Measurements from ENCODE around the gene PRPF6. TPM values are rescaled to one million over a fixed set of nuclear protein-coding genes. Genes with fewer than 3 reads are reported as not detected.
A peak's percentile ranks its signal among the peaks of the same experiment; 100 is the strongest.

PRPF6 gene
- total RNA-seq, 1 donor from 2014 or later: 79.6 TPM

GRCh38 chr20:64079273-64080012 is 98.5 kb downstream of the PRPF6 start, which contains the start of gene RGS19:
RGS19 (minus strand) TSS chr20:64079518; CDS start chr20:64076886, 2,632 bp downstream.
- peak; percentile 79 for DNase-seq

GRCh38 chr20:64080013-64080812 is 99.3 kb downstream of the PRPF6 start, which contains the start of gene OPRL1:
OPRL1 (plus strand) TSS chr20:64080082; CDS start chr20:64092721, 12,639 bp downstream.
- peak; percentile 41 for DNase-seq

- DNase-seq: no peak
These were observed 100.1 kb downstream of the PRPF6 start for GRCh38 chr20:64080813-64081623.

GRCh38 chr20:64081624-64081964 is 100.7 kb downstream of the PRPF6 start:
- no peak for DNase-seq

- DNase-seq: no peak
These were observed 101.3 kb downstream of the PRPF6 start for GRCh38 chr20:64082126-64082731.

Other genes with a start within 250 kb of the PRPF6 start
- gene LIME1, start 244.5 kb upstream of the PRPF6 start, total RNA-seq: 3.4 and 3.7 TPM in 2 replicates
- gene SLC2A4RG, start 241.4 kb upstream of the PRPF6 start, total RNA-seq: 11.7 and 24.1 TPM in 2 replicates
- gene ZBTB46, start 149.9 kb upstream of the PRPF6 start, total RNA-seq: 41.2 and 67.4 TPM in 2 replicates
- gene ABHD16B, start 119.6 kb upstream of the PRPF6 start, total RNA-seq: not detected in 2 replicates
- 169 and 181 TPM in 2 replicates for gene TPD52L2, start 115.9 kb upstream of the PRPF6 start, total RNA-seq
- 90.9 and 98.3 TPM in 2 replicates for gene DNAJC5, start 86.0 kb upstream of the PRPF6 start, total RNA-seq
- gene UCKL1, start 24.7 kb upstream of the PRPF6 start, total RNA-seq: 40.7 and 46.4 TPM in 2 replicates
- 10.0 and 14.5 TPM in 2 replicates for gene ZNF512B, start 11.2 kb upstream of the PRPF6 start, total RNA-seq
- 4.3 and 6.1 TPM in 2 replicates for gene SAMD10, start 1.5 kb upstream of the PRPF6 start, total RNA-seq
- 11.2 and 13.3 TPM in 2 replicates for gene C20orf204, start 55.0 kb downstream of the PRPF6 start, total RNA-seq
- 82.5 and 123 TPM in 2 replicates for gene SOX18, start 68.5 kb downstream of the PRPF6 start, total RNA-seq
- 35.8 and 45.9 TPM in 2 replicates for gene TCEA2, start 82.1 kb downstream of the PRPF6 start, total RNA-seq
- 29.3 and 44.6 TPM in 2 replicates for gene RGS19, start 98.4 kb downstream of the PRPF6 start, total RNA-seq
- 3.2 and 5.4 TPM in 2 replicates for gene OPRL1, start 99.0 kb downstream of the PRPF6 start, total RNA-seq
- not detected in 2 replicates for gene LKAAEAR1, start 103.3 kb downstream of the PRPF6 start, total RNA-seq
- not detected in 2 replicates for gene NPBWR2, start 126.4 kb downstream of the PRPF6 start, total RNA-seq
- not detected in 2 replicates for gene MYT1, start 183.3 kb downstream of the PRPF6 start, total RNA-seq

Measured in dermis blood vessel endothelial cell (primary cell).